WTC11 (cell line): ENCODE data around the gene DAPK1. TPM values are rescaled to one million over a fixed set of nuclear protein-coding genes. Genes with fewer than 3 reads are reported as not detected.

ENCODE experiments used
- ATAC-seq: fragments of 200-7000 bp; cut with Tn5 transposase; 2 replicates; pipeline ENCODE4 v1.10.0; 2021; ENCODE audit warnings: mild to moderate bottlenecking, moderate library complexity
- CTCF ChIA-PET: fragments of 300-600 bp; sonication (Branson Sonifier 250); formaldehyde crosslinking; loops from one replicate; lab custom pipeline; 2021; ENCODE audit warnings: antibody characterized with exemption; lab: Charles Lee
- POLR2A ChIA-PET: fragments of 350-600 bp; sonication (Branson Sonifier 250); formaldehyde crosslinking; loops from one replicate; lab custom pipeline; 2021; ENCODE audit warnings: antibody characterized with exemption; lab: Charles Lee
- DNase-seq: peaks from one replicate; pipeline ENCODE4 v3.0.0; 2021; ENCODE audit warnings: low spot score
- H3K27ac Mint-ChIP-seq: 2 replicates; pipeline ENCODE4 v1.8.0; 2021; ENCODE audit warnings: mixed read lengths
- H3K27me3 Mint-ChIP-seq: 2 replicates; pipeline ENCODE4 v1.8.0; 2021; ENCODE audit warnings: low read depth, mild to moderate bottlenecking, moderate library complexity, mixed read lengths
- H3K36me3 Mint-ChIP-seq: 2 replicates; pipeline ENCODE4 v1.8.0; 2021; ENCODE audit warnings: mixed read lengths
- H3K4me1 Mint-ChIP-seq: 2 replicates; pipeline ENCODE4 v1.8.0; 2022; ENCODE audit warnings: mixed read lengths
- H3K4me3 Mint-ChIP-seq: 2 replicates; pipeline ENCODE4 v1.8.0; 2021; ENCODE audit warnings: mild to moderate bottlenecking, moderate library complexity, mixed read lengths
- H3K9me3 Mint-ChIP-seq: 2 replicates; pipeline ENCODE4 v1.8.0; 2021; ENCODE audit warnings: mixed read lengths
- AFF4 ChIP-seq: sonication (generic); formaldehyde crosslinking; IDR thresholded peaks from 2 replicates; pipeline ENCODE4 v1.8.1; 2023; ENCODE audit warnings: mild to moderate bottlenecking, missing genetic modification reagents, borderline replicate concordance
- AR ChIP-seq: fragments of 250-450 bp; sonication (Bioruptor Pico); IDR thresholded peaks from 2 replicates; pipeline ENCODE4 v1.9.0; 2021; ENCODE audit warnings: mild to moderate bottlenecking
- CREM ChIP-seq: sonication (generic); formaldehyde crosslinking; IDR thresholded peaks from 2 replicates; pipeline ENCODE4 v1.8.1; 2022; ENCODE audit warnings: mild to moderate bottlenecking, missing genetic modification reagents, moderate library complexity
- GABPB1 ChIP-seq: sonication (generic); formaldehyde crosslinking; IDR thresholded peaks from 2 replicates; pipeline ENCODE4 v1.8.1; 2023; ENCODE audit warnings: mild to moderate bottlenecking, missing genetic modification reagents
- HMGXB4 ChIP-seq: sonication (generic); formaldehyde crosslinking; IDR thresholded peaks from 2 replicates; pipeline ENCODE4 v1.8.1; 2023; ENCODE audit warnings: mild to moderate bottlenecking, moderate library complexity, missing genetic modification reagents
- NFATC4 ChIP-seq: fragments of 250-450 bp; sonication (Bioruptor Pico); IDR thresholded peaks from 2 replicates; pipeline ENCODE4 v1.9.0; 2021; ENCODE audit warnings: mild to moderate bottlenecking
- NFYB ChIP-seq: sonication (generic); formaldehyde crosslinking; conservative IDR thresholded peaks from 2 replicates; pipeline ENCODE4 v1.8.0; 2022; ENCODE audit warnings: low read depth, missing genetic modification reagents
- NR2C2 ChIP-seq: sonication (generic); formaldehyde crosslinking; IDR thresholded peaks from 2 replicates; pipeline ENCODE4 v1.8.0; 2022; ENCODE audit warnings: mild to moderate bottlenecking, missing genetic modification reagents
- RELA ChIP-seq: sonication (generic); formaldehyde crosslinking; IDR thresholded peaks from 2 replicates; pipeline ENCODE4 v1.8.1; 2022; ENCODE audit warnings: missing genetic modification reagents, mild to moderate bottlenecking, borderline replicate concordance
- SMAD3 ChIP-seq: sonication (generic); formaldehyde crosslinking; IDR thresholded peaks from 2 replicates; pipeline ENCODE4 v1.8.0; 2022; ENCODE audit warnings: missing genetic modification reagents, mild to moderate bottlenecking, borderline replicate concordance
- STAT6 ChIP-seq: sonication (generic); formaldehyde crosslinking; conservative IDR thresholded peaks from 2 replicates; pipeline ENCODE4 v1.8.1; 2023; ENCODE audit warnings: mild to moderate bottlenecking, low read depth, missing genetic modification reagents, moderate library complexity
- TEAD4 ChIP-seq: sonication (generic); formaldehyde crosslinking; IDR thresholded peaks from 2 replicates; pipeline ENCODE4 v1.8.0; 2022; ENCODE audit warnings: mild to moderate bottlenecking, missing genetic modification reagents
- ZNF219 ChIP-seq: sonication (generic); formaldehyde crosslinking; IDR thresholded peaks from 2 replicates; pipeline ENCODE4 v1.8.0; 2023; ENCODE audit warnings: missing genetic modification reagents, mild to moderate bottlenecking, borderline replicate concordance
- ZNF281 ChIP-seq: sonication (generic); formaldehyde crosslinking; IDR thresholded peaks from 2 replicates; pipeline ENCODE4 v1.8.0; 2023; ENCODE audit warnings: mild to moderate bottlenecking, missing genetic modification reagents
- ZNF317 ChIP-seq: sonication (generic); formaldehyde crosslinking; IDR thresholded peaks from 2 replicates; pipeline ENCODE4 v1.8.1; 2023; ENCODE audit warnings: low read depth, mild to moderate bottlenecking, moderate library complexity, missing genetic modification reagents, borderline replicate concordance
- ZNF671 ChIP-seq: fragments of 250-450 bp; sonication (Bioruptor Pico); IDR thresholded peaks from 2 replicates; pipeline ENCODE4 v1.8.0; 2021; ENCODE audit warnings: mild to moderate bottlenecking
- total RNA-seq: library from RNA; stranded (reverse); gene quantifications from 3 replicates; pipeline ENCODE4 v1.2.3, GENCODE V29; 2021
- TF ChIP-seq, protein P1 (sequence below): sonication (generic); formaldehyde crosslinking; IDR thresholded peaks from 2 replicates; pipeline ENCODE4 v1.8.1; 2022; ENCODE audit warnings: low read depth, mild to moderate bottlenecking, moderate library complexity, missing genetic modification reagents, borderline replicate concordance
- TF ChIP-seq, protein P2 (sequence below): sonication (generic); formaldehyde crosslinking; IDR thresholded peaks from 2 replicates; pipeline ENCODE4 v1.8.1; 2022; ENCODE audit warnings: missing genetic modification reagents, borderline replicate concordance

DAPK1 gene
- total RNA-seq, 1 experiment from 2014 or later = 129 TPM

GRCh38 chr9:87668222-87668621, 170.6 kb downstream of the DAPK1 start:
- ChIA-PET POLR2A (no interaction called here), CTCF (no interaction called here)
- Mint-ChIP-seq H3K4me1 (peaks cover 7% of the 10 kb centered on the region; the same call in 1 of the 2 replicates), H3K27ac (no peak overlapping the region), H3K27me3 (no peaks in the 10 kb centered on the region), H3K9me3 (peaks cover 30% of the 10 kb centered on the region), H3K36me3 (peaks cover 79% of the 10 kb centered on the region), H3K4me3 (no peak overlapping the region)
- TF ChIP-seq SMAD3 (CRISPR knock-in tag) (no peak), GABPB1 (CRISPR knock-in tag) (no peak), CREM (CRISPR knock-in tag) (no peak)
- no peak for DNase-seq
- ATAC-seq = no peak

DNA sequence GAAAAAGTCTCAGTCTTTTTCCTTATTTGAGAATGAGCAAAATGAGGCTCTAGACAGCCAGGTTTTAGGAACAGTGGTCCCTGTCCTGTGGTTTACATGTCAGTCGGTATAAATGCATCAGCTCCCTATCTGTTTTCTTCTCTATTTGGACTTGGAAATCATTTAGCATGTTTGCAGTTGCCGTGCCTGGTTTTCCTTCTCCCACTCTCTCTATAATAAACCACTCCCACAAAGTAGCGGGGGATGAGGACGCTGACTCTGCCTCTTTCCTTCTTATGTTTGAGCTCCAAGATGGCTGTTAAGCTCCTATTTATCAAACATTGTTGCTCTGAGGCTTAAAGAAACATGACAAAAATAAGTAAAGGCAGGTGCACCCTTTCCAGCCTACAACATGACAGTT, 171.1 kb downstream of the DAPK1 start:
- Mint-ChIP-seq H3K4me3 (no peak overlapping the region), H3K9me3 (peaks cover 30% of the 10 kb centered on the region), H3K27ac (no peak overlapping the region), H3K4me1 (peaks cover 2% of the 10 kb centered on the region; the same call in 1 of the 2 replicates), H3K27me3 (no peaks in the 10 kb centered on the region), H3K36me3 (peaks cover 75% of the 10 kb centered on the region)
- DNase-seq (no peak), ATAC-seq (no peak)
- POLR2A ChIA-PET = no interaction called here
- CTCF ChIA-PET = no interaction called here
- TF ChIP-seq AR (CRISPR knock-in tag) = no peak
- TF ChIP-seq ZNF671 (CRISPR knock-in tag) = no peak
- TF ChIP-seq ZNF317 (CRISPR knock-in tag) = no peak
- TF ChIP-seq STAT6 (CRISPR knock-in tag) = no peak
- TF ChIP-seq ZNF281 (CRISPR knock-in tag) = no peak
- TF ChIP-seq GABPB1 (CRISPR knock-in tag) = no peak
- TF ChIP-seq TEAD4 (CRISPR knock-in tag) = no peak
- TF ChIP-seq AFF4 = no peak
- TF ChIP-seq RELA (CRISPR knock-in tag) = no peak
- no peak for TF ChIP-seq NFATC4 (CRISPR knock-in tag)
- no peak for TF ChIP-seq NFYB (CRISPR knock-in tag)
- TF ChIP-seq ZNF219 (CRISPR knock-in tag) = no peak
- no peak for TF ChIP-seq NR2C2 (CRISPR knock-in tag)
- no peak for TF ChIP-seq HMGXB4 (CRISPR knock-in tag)
- TF ChIP-seq, protein P1, sequence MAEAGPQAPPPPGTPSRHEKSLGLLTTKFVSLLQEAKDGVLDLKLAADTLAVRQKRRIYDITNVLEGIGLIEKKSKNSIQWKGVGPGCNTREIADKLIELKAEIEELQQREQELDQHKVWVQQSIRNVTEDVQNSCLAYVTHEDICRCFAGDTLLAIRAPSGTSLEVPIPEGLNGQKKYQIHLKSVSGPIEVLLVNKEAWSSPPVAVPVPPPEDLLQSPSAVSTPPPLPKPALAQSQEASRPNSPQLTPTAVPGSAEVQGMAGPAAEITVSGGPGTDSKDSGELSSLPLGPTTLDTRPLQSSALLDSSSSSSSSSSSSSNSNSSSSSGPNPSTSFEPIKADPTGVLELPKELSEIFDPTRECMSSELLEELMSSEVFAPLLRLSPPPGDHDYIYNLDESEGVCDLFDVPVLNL (CRISPR knock-in tag) = no peak
- TF ChIP-seq, protein P2, sequence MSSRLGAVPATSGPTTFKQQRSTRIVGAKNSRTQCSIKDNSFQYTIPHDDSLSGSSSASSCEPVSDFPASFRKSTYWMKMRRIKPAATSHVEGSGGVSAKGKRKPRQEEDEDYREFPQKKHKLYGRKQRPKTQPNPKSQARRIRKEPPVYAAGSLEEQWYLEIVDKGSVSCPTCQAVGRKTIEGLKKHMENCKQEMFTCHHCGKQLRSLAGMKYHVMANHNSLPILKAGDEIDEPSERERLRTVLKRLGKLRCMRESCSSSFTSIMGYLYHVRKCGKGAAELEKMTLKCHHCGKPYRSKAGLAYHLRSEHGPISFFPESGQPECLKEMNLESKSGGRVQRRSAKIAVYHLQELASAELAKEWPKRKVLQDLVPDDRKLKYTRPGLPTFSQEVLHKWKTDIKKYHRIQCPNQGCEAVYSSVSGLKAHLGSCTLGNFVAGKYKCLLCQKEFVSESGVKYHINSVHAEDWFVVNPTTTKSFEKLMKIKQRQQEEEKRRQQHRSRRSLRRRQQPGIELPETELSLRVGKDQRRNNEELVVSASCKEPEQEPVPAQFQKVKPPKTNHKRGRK (CRISPR knock-in tag) = no peak
